Calu3 (cell line): ENCODE results near the gene PTGES3. TPM values are rescaled to one million over a fixed set of nuclear protein-coding genes. Genes with fewer than 3 reads are reported as not detected.

ENCODE experiments used
- BruUV-seq: library from RNA; stranded (reverse); fragments of 400-500 nt; replicated peaks from 2 replicates; lab custom pipeline; 2021; lab: Mats Ljungman, UMichigan
- CTCF ChIA-PET: fragments of 300-600 bp; sonication (Branson Sonifier 250); formaldehyde crosslinking; loops from one replicate; lab custom pipeline; 2022; ENCODE audit warnings: antibody characterized with exemption; lab: Charles Lee
- DNase-seq: peaks from one replicate; pipeline ENCODE4 v3.0.0; 2022
- H3K27ac Mint-ChIP-seq: one replicate; pipeline ENCODE4 v1.8.0; 2022; ENCODE audit warnings: mixed read lengths; ENCODE audit not compliant: unreplicated experiment
- H3K27me3 Mint-ChIP-seq: one replicate; pipeline ENCODE4 v1.8.0; 2022; ENCODE audit warnings: mixed read lengths; ENCODE audit not compliant: unreplicated experiment
- H3K36me3 Mint-ChIP-seq: one replicate; pipeline ENCODE4 v1.8.0; 2022; ENCODE audit warnings: mild to moderate bottlenecking, moderate library complexity, mixed read lengths; ENCODE audit not compliant: insufficient read depth, unreplicated experiment
- H3K4me1 Mint-ChIP-seq: one replicate; pipeline ENCODE4 v1.8.0; 2022; ENCODE audit warnings: mild to moderate bottlenecking, low read depth, mixed read lengths; ENCODE audit not compliant: unreplicated experiment
- H3K4me3 Mint-ChIP-seq: one replicate; pipeline ENCODE4 v1.8.0; 2022; ENCODE audit warnings: mild to moderate bottlenecking, low read depth, moderate library complexity, mixed read lengths; ENCODE audit not compliant: unreplicated experiment
- H3K9me3 Mint-ChIP-seq: one replicate; pipeline ENCODE4 v1.8.0; 2022; ENCODE audit warnings: low read depth, mixed read lengths; ENCODE audit not compliant: unreplicated experiment
- intact Hi-C: fragments of 100-400 bp; cut with micrococcal nuclease; formaldehyde crosslinking; loops from one replicate; pipeline ENCODE4 v1.10.0; 2022; ENCODE audit not compliant: unreplicated experiment
- total RNA-seq: library from RNA; stranded (reverse); gene quantifications from 2 replicates; pipeline ENCODE4 v1.2.3, GENCODE V29; 2022
- TF ChIP-seq, protein P1 (sequence below): fragments of 200-600 bp; IDR thresholded peaks from one replicate; pipeline ENCODE4 v1.8.0; 2022; ENCODE audit warnings: antibody characterized with exemption; ENCODE audit not compliant: unreplicated experiment

The PTGES3 gene
- total RNA-seq, 1 experiment from 2014 or later = 437 TPM

DNA sequence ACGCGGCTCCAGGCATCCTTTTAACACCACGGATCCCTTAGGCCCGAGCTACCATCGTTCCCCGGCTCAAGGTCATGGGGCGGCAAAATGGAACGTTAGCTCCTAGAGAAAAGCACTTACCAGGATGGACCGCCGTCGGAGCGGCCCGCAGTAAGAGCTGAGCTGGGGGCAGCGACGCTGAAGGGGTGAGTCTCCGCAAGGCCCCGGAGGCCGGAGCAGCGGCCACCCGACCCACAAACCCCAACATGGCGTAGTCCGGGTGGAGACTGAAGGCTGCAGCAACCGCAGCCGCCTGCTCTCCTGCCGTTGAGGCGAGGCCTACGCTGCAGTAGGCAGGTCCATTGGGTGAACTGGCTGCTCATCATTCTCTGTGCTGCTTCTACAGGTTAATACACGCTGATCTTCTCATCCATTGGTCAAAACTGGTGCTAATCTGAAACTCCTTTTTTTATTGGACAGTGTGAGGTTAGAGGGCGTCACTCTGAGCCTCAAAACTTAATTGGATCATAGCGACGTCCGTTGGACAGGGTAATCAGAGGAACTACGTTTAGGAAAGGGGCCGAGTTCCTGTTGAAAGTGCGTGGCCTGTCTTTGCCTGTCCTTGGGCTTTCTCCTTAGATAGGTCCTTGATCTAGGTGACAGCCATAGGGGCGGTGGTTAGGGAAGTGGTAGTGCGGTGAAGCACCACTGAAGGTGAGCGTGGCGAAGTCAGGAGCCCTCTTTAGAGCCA is 42.2 kb downstream of the PTGES3 start, which contains the start of gene ATP5F1B:
TSS of gene ATP5F1B (minus strand) at position 268 of the 730 bp plus-strand sequence. CDS start at position 247, 21 bp downstream.
- Mint-ChIP-seq H3K27me3 (no peaks in the 10 kb centered on the region), H3K36me3 (peaks cover 54% of the 10 kb centered on the region), H3K27ac (peak within 1 kb of the TSS; percentile 91), H3K9me3 (no peaks in the 10 kb centered on the region), H3K4me3 (peak within 1 kb of the TSS; percentile 93), H3K4me1 (peaks cover 18% of the 10 kb centered on the region)
- TF ChIP-seq, protein P1, sequence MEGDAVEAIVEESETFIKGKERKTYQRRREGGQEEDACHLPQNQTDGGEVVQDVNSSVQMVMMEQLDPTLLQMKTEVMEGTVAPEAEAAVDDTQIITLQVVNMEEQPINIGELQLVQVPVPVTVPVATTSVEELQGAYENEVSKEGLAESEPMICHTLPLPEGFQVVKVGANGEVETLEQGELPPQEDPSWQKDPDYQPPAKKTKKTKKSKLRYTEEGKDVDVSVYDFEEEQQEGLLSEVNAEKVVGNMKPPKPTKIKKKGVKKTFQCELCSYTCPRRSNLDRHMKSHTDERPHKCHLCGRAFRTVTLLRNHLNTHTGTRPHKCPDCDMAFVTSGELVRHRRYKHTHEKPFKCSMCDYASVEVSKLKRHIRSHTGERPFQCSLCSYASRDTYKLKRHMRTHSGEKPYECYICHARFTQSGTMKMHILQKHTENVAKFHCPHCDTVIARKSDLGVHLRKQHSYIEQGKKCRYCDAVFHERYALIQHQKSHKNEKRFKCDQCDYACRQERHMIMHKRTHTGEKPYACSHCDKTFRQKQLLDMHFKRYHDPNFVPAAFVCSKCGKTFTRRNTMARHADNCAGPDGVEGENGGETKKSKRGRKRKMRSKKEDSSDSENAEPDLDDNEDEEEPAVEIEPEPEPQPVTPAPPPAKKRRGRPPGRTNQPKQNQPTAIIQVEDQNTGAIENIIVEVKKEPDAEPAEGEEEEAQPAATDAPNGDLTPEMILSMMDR = no peak
- intact Hi-C loops = no loop called here
- peak; percentile 97 for DNase-seq
- CTCF ChIA-PET = interaction anchor here (0.6 to 2.6 kb wide), 5 partner anchors 9 to 165 kb away, joined by 3 to 10 read pairs (median 3); no protein-coding TSS in a partner anchor
- BruUV-seq = no TSS peak

DNA sequence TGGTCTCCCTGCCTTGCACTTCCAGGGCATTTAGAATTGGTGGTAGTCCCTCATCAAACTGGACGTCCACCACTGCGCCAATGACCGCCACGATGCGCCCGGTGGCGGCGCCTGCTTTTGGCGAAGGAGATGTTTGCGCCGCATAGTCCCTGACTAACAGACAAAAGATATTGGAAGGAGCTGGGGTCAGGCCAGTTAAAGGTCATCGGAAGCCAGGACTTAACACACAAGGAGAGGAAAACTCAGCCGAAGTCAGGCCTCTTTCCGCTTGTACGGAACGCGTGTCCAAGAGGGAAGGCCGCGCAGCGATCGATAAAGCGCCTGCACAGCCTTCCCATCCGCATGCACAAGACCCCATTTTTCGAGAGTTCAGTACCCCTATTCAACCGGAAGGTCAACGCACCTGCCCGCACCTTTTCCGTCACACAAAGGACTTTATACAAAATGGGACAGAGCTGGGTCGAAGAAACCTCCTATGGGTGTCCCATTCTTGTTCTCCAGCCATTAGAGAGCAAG is 42.8 kb downstream of the PTGES3 start:
- intact Hi-C loops = no loop called here
- H3K27ac Mint-ChIP-seq = peak overlapping the region; percentile 91
- BruUV-seq = TSS peak; percentile 70
- H3K27me3 Mint-ChIP-seq = no peaks in the 10 kb centered on the region
- DNase-seq = no peak
- peaks cover 18% of the 10 kb centered on the region for H3K4me1 Mint-ChIP-seq
- H3K36me3 Mint-ChIP-seq = peaks cover 60% of the 10 kb centered on the region
- TF ChIP-seq, protein P1 = no peak
- H3K9me3 Mint-ChIP-seq = no peaks in the 10 kb centered on the region
- CTCF ChIA-PET = interaction anchor here (0.6 to 2.6 kb wide), 4 partner anchors 9 to 165 kb away, joined by 3 to 10 read pairs (median 4); no protein-coding TSS in a partner anchor
- peak overlapping the region; percentile 93 for H3K4me3 Mint-ChIP-seq

DNA sequence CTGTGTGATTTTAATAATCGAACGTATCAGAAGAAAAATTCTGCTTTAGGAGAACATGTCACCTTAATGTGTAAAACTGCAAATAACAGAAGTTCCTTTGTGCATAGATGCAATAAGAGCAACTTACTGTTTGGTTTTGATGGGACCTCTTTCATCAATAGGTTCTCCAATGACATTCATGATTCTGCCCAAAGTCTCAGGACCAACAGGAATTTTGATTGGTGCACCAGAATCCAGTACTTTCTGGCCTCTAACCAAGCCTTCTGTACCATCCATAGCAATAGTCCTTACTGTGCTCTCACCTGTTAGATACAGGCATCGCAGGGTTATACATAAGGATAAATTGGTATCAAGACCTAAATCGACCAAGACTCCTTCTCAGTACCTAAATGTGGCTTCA is 43.4 kb downstream of the PTGES3 start:
- TF ChIP-seq, protein P1 = no peak
- peaks cover 18% of the 10 kb centered on the region for H3K4me1 Mint-ChIP-seq
- H3K36me3 Mint-ChIP-seq = peaks cover 66% of the 10 kb centered on the region
- no peak for DNase-seq
- no peaks in the 10 kb centered on the region for H3K9me3 Mint-ChIP-seq
- peak overlapping the region; percentile 93 for H3K4me3 Mint-ChIP-seq
- peak overlapping the region; percentile 91 for H3K27ac Mint-ChIP-seq
- intact Hi-C loops = no loop called here
- CTCF ChIA-PET = interaction anchor here (0.9 to 2.6 kb wide), 2 partner anchors 8 to 10 kb away, joined by 3 to 10 read pairs; no protein-coding TSS in a partner anchor
- no TSS peak for BruUV-seq
- H3K27me3 Mint-ChIP-seq = no peaks in the 10 kb centered on the region

DNA sequence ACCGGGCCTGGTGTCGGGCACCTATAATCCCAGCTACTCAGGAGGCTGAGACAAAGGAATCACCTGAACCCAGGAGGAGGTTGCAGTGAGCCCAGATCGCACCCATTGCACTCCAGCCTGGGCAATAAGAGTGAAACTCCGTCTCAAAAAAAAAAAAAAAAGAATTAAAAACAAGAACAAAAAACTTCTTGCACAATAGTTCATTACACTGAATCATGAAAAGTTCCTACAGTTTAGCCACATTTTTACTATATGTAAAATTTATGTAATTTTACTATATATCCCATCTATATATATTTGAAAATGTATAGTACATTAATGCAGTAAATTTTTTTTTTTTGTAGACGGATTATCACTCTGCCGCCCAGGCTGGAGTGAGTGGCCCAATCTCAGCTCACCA is 46.9 kb downstream of the PTGES3 start:
- no peaks in the 10 kb centered on the region for H3K9me3 Mint-ChIP-seq
- peaks cover 34% of the 10 kb centered on the region for H3K4me1 Mint-ChIP-seq
- TF ChIP-seq, protein P1 = no peak
- no peak overlapping the region for H3K27ac Mint-ChIP-seq
- no TSS peak for BruUV-seq
- no peaks in the 10 kb centered on the region for H3K27me3 Mint-ChIP-seq
- H3K36me3 Mint-ChIP-seq = peaks cover 98% of the 10 kb centered on the region
- H3K4me3 Mint-ChIP-seq = no peak overlapping the region
- DNase-seq = no peak
- CTCF ChIA-PET = no interaction called here
- intact Hi-C loops = no loop called here
